ENCODE data around the gene SUGCT. TPM values are rescaled to one million over a fixed set of nuclear protein-coding genes. Genes with fewer than 3 reads are reported as not detected.

The SUGCT gene
- total and polyA plus RNA-seq, 5 donors from 2014 or later: 0.52 to 3.1 (median 1.5) TPM; not detected in 1

- no peak for ATAC-seq (ENCODE audit: low read depth in 2 of 2)
- no peak for DNase-seq
- no peaks in the 10 kb centered on the region for H3K36me3 ChIP-seq (ENCODE audit: control insufficient read depth, insufficient read depth, low read length)
- Mint-ChIP-seq H3K4me1 (no peaks in the 10 kb centered on the region), H3K36me3 (no peaks in the 10 kb centered on the region), H3K4me3 (no peak overlapping the region), H3K27ac (no peak overlapping the region), H3K9me3 (peaks cover 3 to 21% (median 6%) of the 10 kb centered on the region in 7 donors), H3K27me3 (no peaks in the 10 kb centered on the region)
- H3K4me1 ChIP-seq (ENCODE audit: control insufficient read depth, insufficient read depth, low read length, poor library complexity, severe bottlenecking): no peaks in the 10 kb centered on the region
- no peak overlapping the region for H3K4me3 ChIP-seq (ENCODE audit: low read depth, low read length)
- H3K27ac ChIP-seq (ENCODE audit: insufficient read depth, low read length, poor library complexity, severe bottlenecking): no peak overlapping the region
- no peaks in the 10 kb centered on the region for H3K27me3 ChIP-seq (ENCODE audit: control insufficient read depth, insufficient read depth, low read length)
- no peaks in the 10 kb centered on the region for H3K9me3 ChIP-seq (ENCODE audit: control insufficient read depth in 2 of 2, low read length in 2 of 2)
These were observed 750.7 kb downstream of the SUGCT start for GRCh38 chr7:40885503-40885902.

GRCh38 chr7:40887099-40887498 lies 752.3 kb downstream of the SUGCT start:
- no peaks in the 10 kb centered on the region for H3K36me3 Mint-ChIP-seq
- H3K27me3 Mint-ChIP-seq: no peaks in the 10 kb centered on the region
- no peak overlapping the region for H3K27ac ChIP-seq (ENCODE audit: insufficient read depth, low read length, poor library complexity, severe bottlenecking)
- no peak overlapping the region for H3K27ac Mint-ChIP-seq
- ATAC-seq (ENCODE audit: low read depth in 2 of 2) (no peak), DNase-seq (no peak)
- no peak overlapping the region for H3K4me3 ChIP-seq (ENCODE audit: low read depth, low read length)
- H3K36me3 ChIP-seq (ENCODE audit: control insufficient read depth, insufficient read depth, low read length): no peaks in the 10 kb centered on the region
- peaks cover 4 to 26% (median 9%) of the 10 kb centered on the region in 7 donors for H3K9me3 Mint-ChIP-seq
- no peaks in the 10 kb centered on the region for H3K27me3 ChIP-seq (ENCODE audit: control insufficient read depth, insufficient read depth, low read length)
- no peaks in the 10 kb centered on the region for H3K4me1 Mint-ChIP-seq
- H3K4me1 ChIP-seq (ENCODE audit: control insufficient read depth, insufficient read depth, low read length, poor library complexity, severe bottlenecking): no peaks in the 10 kb centered on the region
- peaks cover 0 to 2% of the 10 kb centered on the region in 2 experiments for H3K9me3 ChIP-seq (ENCODE audit: control insufficient read depth in 2 of 2, low read length in 2 of 2)
- H3K4me3 Mint-ChIP-seq: no peak overlapping the region

DNA sequence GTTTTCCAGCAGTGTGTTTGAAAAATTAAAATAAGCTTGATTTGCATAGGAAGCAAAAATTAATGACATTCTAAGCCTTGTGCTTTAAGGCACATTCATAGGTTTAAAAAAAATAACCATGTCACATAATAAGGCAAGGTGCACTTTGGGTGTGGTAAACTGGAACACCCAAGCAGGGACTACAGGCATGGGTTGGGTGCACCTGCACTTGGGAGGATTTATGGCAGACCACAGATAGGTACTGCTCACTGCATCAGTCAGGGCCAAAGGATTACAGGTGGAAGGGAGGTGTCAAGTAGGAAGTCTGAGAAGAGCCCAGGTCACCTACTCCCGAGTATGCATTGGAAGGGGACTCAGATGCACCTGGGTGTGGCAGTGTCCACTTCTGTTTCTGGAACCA lies 753.7 kb downstream of the SUGCT start:
- H3K27ac Mint-ChIP-seq: no peak overlapping the region
- no peak overlapping the region for H3K4me3 ChIP-seq (ENCODE audit: low read depth, low read length)
- ATAC-seq (ENCODE audit: low read depth in 2 of 2) (no peak), DNase-seq (no peak)
- H3K4me3 Mint-ChIP-seq: no peak overlapping the region
- H3K9me3 Mint-ChIP-seq: peaks cover 4 to 26% (median 10%) of the 10 kb centered on the region in 7 donors
- H3K4me1 ChIP-seq (ENCODE audit: control insufficient read depth, insufficient read depth, low read length, poor library complexity, severe bottlenecking): no peaks in the 10 kb centered on the region
- no peaks in the 10 kb centered on the region for H3K27me3 ChIP-seq (ENCODE audit: control insufficient read depth, insufficient read depth, low read length)
- H3K36me3 ChIP-seq (ENCODE audit: control insufficient read depth, insufficient read depth, low read length): no peaks in the 10 kb centered on the region
- H3K9me3 ChIP-seq (ENCODE audit: control insufficient read depth in 2 of 2, low read length in 2 of 2): peaks cover 0 to 2% of the 10 kb centered on the region in 2 experiments
- no peaks in the 10 kb centered on the region for H3K4me1 Mint-ChIP-seq
- no peaks in the 10 kb centered on the region for H3K36me3 Mint-ChIP-seq
- H3K27ac ChIP-seq (ENCODE audit: insufficient read depth, low read length, poor library complexity, severe bottlenecking): no peak overlapping the region
- no peaks in the 10 kb centered on the region for H3K27me3 Mint-ChIP-seq

DNA sequence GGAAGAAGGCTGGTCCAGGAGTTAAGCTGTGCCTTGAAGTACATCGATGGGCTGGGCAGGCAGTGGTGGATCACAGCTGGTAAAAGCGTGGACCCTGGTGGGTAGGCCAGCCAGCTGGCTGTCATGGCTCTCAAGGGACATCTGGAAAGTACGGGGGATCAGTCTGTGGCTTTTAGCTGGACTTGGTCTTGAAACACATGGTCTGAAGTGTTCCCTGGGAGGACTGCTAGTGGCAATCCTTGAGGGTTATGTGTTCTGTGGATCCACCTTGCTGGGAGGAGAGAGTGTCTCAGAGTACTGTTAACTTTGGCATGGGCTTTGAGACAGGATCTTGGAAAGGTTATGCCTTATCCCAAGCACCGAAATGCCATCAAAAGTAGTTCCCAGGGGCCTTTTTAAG lies 754.3 kb downstream of the SUGCT start:
- H3K4me1 Mint-ChIP-seq: no peaks in the 10 kb centered on the region

GRCh38 chr7:40889539-40889938 lies 754.7 kb downstream of the SUGCT start:
- Histone ChIP-seq H3K4me3 (ENCODE audit: low read depth, low read length) (no peak overlapping the region), H3K27ac (ENCODE audit: insufficient read depth, low read length, poor library complexity, severe bottlenecking) (no peak overlapping the region), H3K36me3 (ENCODE audit: control insufficient read depth, insufficient read depth, low read length) (no peaks in the 10 kb centered on the region), H3K27me3 (ENCODE audit: control insufficient read depth, insufficient read depth, low read length) (no peaks in the 10 kb centered on the region), H3K9me3 (ENCODE audit: control insufficient read depth in 2 of 2, low read length in 2 of 2) (peaks cover 0 to 2% of the 10 kb centered on the region in 2 experiments), H3K4me1 (ENCODE audit: control insufficient read depth, insufficient read depth, low read length, poor library complexity, severe bottlenecking) (no peaks in the 10 kb centered on the region)
- Mint-ChIP-seq H3K27ac (no peak overlapping the region), H3K9me3 (peaks cover 2 to 26% (median 11%) of the 10 kb centered on the region in 7 donors), H3K36me3 (no peaks in the 10 kb centered on the region), H3K4me1 (no peaks in the 10 kb centered on the region), H3K27me3 (no peaks in the 10 kb centered on the region), H3K4me3 (no peak overlapping the region)
- no peak for DNase-seq
- no peak for ATAC-seq (ENCODE audit: low read depth in 2 of 2)

More for the DNA sequence above, 754.3 kb downstream of the SUGCT start:
- Mint-ChIP-seq H3K27me3 (no peaks in the 10 kb centered on the region), H3K4me3 (no peak overlapping the region), H3K9me3 (peaks cover 4 to 27% (median 10%) of the 10 kb centered on the region in 7 donors), H3K27ac (no peak overlapping the region), H3K36me3 (no peaks in the 10 kb centered on the region)
- H3K9me3 ChIP-seq (ENCODE audit: control insufficient read depth in 2 of 2, low read length in 2 of 2): peaks cover 0 to 2% of the 10 kb centered on the region in 2 experiments
- H3K4me1 ChIP-seq (ENCODE audit: control insufficient read depth, insufficient read depth, low read length, poor library complexity, severe bottlenecking): no peaks in the 10 kb centered on the region
- H3K4me3 ChIP-seq (ENCODE audit: low read depth, low read length): no peak overlapping the region
- no peak for ATAC-seq (ENCODE audit: low read depth in 2 of 2)
- no peak overlapping the region for H3K27ac ChIP-seq (ENCODE audit: insufficient read depth, low read length, poor library complexity, severe bottlenecking)
- no peak for DNase-seq
- H3K36me3 ChIP-seq (ENCODE audit: control insufficient read depth, insufficient read depth, low read length): no peaks in the 10 kb centered on the region
- H3K27me3 ChIP-seq (ENCODE audit: control insufficient read depth, insufficient read depth, low read length): no peaks in the 10 kb centered on the region

DNA sequence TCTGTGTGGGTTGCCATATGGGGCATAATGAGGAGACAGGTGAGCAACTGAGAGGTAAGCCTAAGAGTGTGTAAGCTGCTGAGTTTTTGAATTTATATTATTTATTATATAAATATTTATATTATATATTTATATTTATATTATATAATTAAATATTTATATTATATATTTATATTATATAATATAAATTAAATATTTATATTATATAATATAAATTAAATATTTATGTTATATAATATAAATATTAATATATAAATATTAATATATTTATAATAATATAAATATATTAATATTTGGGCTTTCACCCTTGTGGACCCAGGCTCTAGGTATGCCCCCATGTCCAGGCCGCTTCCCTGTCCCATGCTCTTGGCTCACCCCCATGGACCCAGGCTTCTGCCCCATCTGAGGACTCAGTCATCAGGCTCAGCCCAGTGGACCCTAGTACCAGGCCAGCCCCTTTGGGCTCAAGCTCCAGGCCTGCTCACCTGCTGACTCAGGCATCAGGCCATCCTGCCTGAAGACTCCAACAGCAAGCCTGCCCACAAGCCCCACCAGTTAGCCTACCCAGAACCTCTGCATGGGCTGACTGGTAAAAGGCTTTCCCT lies 755.4 kb downstream of the SUGCT start:
- peaks cover 0 to 2% of the 10 kb centered on the region in 2 experiments for H3K9me3 ChIP-seq (ENCODE audit: control insufficient read depth in 2 of 2, low read length in 2 of 2)
- H3K4me3 Mint-ChIP-seq: no peak overlapping the region
- H3K27me3 Mint-ChIP-seq: no peaks in the 10 kb centered on the region
- no peak overlapping the region for H3K27ac ChIP-seq (ENCODE audit: insufficient read depth, low read length, poor library complexity, severe bottlenecking)
- no peaks in the 10 kb centered on the region for H3K4me1 Mint-ChIP-seq
- H3K4me3 ChIP-seq (ENCODE audit: low read depth, low read length): no peak overlapping the region
- H3K27me3 ChIP-seq (ENCODE audit: control insufficient read depth, insufficient read depth, low read length): no peaks in the 10 kb centered on the region
- no peaks in the 10 kb centered on the region for H3K36me3 ChIP-seq (ENCODE audit: control insufficient read depth, insufficient read depth, low read length)
- ATAC-seq (ENCODE audit: low read depth in 2 of 2): no peak
- H3K4me1 ChIP-seq (ENCODE audit: control insufficient read depth, insufficient read depth, low read length, poor library complexity, severe bottlenecking): no peaks in the 10 kb centered on the region
- H3K27ac Mint-ChIP-seq: no peak overlapping the region
- DNase-seq: no peak
- H3K36me3 Mint-ChIP-seq: no peaks in the 10 kb centered on the region
- peaks cover 2 to 29% (median 12%) of the 10 kb centered on the region in 7 donors for H3K9me3 Mint-ChIP-seq

GRCh38 chr7:40891232-40891631 lies 756.4 kb downstream of the SUGCT start:
- DNase-seq (no peak), ATAC-seq (ENCODE audit: low read depth in 2 of 2) (no peak)
- peaks cover 2 to 22% (median 12%) of the 10 kb centered on the region in 7 donors for H3K9me3 Mint-ChIP-seq
- H3K27me3 ChIP-seq (ENCODE audit: control insufficient read depth, insufficient read depth, low read length): no peaks in the 10 kb centered on the region
- no peaks in the 10 kb centered on the region for H3K27me3 Mint-ChIP-seq
- H3K27ac ChIP-seq (ENCODE audit: insufficient read depth, low read length, poor library complexity, severe bottlenecking): no peak overlapping the region
- no peak overlapping the region for H3K27ac Mint-ChIP-seq
- peaks cover 0 to 2% of the 10 kb centered on the region in 2 experiments for H3K9me3 ChIP-seq (ENCODE audit: control insufficient read depth in 2 of 2, low read length in 2 of 2)
- no peaks in the 10 kb centered on the region for H3K4me1 ChIP-seq (ENCODE audit: control insufficient read depth, insufficient read depth, low read length, poor library complexity, severe bottlenecking)
- no peak overlapping the region for H3K4me3 ChIP-seq (ENCODE audit: low read depth, low read length)
- H3K36me3 Mint-ChIP-seq: no peaks in the 10 kb centered on the region
- H3K4me3 Mint-ChIP-seq: no peak overlapping the region
- H3K36me3 ChIP-seq (ENCODE audit: control insufficient read depth, insufficient read depth, low read length): no peaks in the 10 kb centered on the region
- no peaks in the 10 kb centered on the region for H3K4me1 Mint-ChIP-seq

DNA sequence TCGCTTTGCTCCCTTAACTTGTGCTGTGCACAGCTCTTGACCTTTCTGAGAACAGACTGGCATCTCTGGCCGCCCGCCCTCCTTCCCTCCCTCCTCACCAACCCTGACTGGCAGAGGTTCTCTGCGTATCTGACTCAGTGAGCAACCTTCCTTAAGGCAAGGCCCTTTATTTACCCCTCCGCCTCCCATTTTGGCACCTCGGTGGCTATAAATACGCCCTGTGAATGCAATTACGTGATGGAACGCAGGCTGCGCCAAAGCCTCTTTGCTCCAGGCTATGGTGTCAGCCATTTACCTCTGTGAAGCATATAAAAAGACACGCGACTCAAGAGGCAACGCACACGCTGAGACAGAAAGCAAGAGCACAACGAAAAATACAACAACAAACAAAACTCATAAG lies 764.3 kb downstream of the SUGCT start:
- H3K27ac Mint-ChIP-seq: no peak overlapping the region
- H3K27me3 ChIP-seq (ENCODE audit: control insufficient read depth, insufficient read depth, low read length): no peaks in the 10 kb centered on the region
- DNase-seq (no peak), ATAC-seq (ENCODE audit: low read depth in 2 of 2) (no peak)
- H3K36me3 Mint-ChIP-seq: no peaks in the 10 kb centered on the region
- no peak overlapping the region for H3K4me3 ChIP-seq (ENCODE audit: low read depth, low read length)
- peaks cover 3 to 25% (median 12%) of the 10 kb centered on the region in 7 donors for H3K9me3 Mint-ChIP-seq
- no peaks in the 10 kb centered on the region for H3K27me3 Mint-ChIP-seq
- H3K4me3 Mint-ChIP-seq: no peak overlapping the region
- no peaks in the 10 kb centered on the region for H3K4me1 ChIP-seq (ENCODE audit: control insufficient read depth, insufficient read depth, low read length, poor library complexity, severe bottlenecking)
- H3K4me1 Mint-ChIP-seq: no peaks in the 10 kb centered on the region
- no peak overlapping the region for H3K27ac ChIP-seq (ENCODE audit: insufficient read depth, low read length, poor library complexity, severe bottlenecking)
- H3K36me3 ChIP-seq (ENCODE audit: control insufficient read depth, insufficient read depth, low read length): no peaks in the 10 kb centered on the region
- no peaks in the 10 kb centered on the region for H3K9me3 ChIP-seq (ENCODE audit: control insufficient read depth in 2 of 2, low read length in 2 of 2)

Measured in CD4-positive, CD25-positive, alpha-beta regulatory T cell (primary cell).